Breast epithelium (tissue), 3 donors: ENCODE data around the gene CDK5RAP2.

Experiments
- POLR2A ChIP-seq: fragments of 450-650 bp; IDR thresholded peaks from one replicate; pipeline ENCODE4 v1.6.1; 2016; ENCODE audit warnings: antibody characterized with exemption, mild to moderate bottlenecking, moderate library complexity
- TF ChIP-seq, protein P1 (sequence below), 3 donors: fragments of 450-650 bp; IDR thresholded peaks; one replicate each; pipeline ENCODE4 v1.5.1; 2016 to 2017; ENCODE audit warnings: antibody characterized with exemption in 3 of 3, mild to moderate bottlenecking in 3 of 3, moderate library complexity in 3 of 3

DNA sequence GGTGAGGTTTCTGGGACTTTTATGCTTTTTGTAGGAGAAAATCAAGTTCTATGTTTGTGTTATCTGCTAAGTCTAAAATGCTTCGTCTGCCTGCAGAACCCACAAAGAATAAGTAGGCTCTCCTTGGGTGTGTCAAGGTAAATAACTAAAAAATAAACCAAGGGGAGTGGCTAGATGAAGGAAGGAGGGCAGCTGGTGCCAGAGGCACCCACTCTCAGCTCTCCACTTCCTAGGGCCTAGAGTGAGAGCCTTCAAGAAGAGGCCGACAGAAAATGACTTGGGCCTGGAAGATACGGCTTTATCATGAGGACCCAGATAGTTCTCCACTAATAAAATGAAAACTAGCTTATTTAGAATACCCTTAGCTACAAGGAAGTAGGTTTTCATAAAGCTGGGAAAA lies 147.4 kb downstream of the CDK5RAP2 start:
- TF ChIP-seq, protein P1, sequence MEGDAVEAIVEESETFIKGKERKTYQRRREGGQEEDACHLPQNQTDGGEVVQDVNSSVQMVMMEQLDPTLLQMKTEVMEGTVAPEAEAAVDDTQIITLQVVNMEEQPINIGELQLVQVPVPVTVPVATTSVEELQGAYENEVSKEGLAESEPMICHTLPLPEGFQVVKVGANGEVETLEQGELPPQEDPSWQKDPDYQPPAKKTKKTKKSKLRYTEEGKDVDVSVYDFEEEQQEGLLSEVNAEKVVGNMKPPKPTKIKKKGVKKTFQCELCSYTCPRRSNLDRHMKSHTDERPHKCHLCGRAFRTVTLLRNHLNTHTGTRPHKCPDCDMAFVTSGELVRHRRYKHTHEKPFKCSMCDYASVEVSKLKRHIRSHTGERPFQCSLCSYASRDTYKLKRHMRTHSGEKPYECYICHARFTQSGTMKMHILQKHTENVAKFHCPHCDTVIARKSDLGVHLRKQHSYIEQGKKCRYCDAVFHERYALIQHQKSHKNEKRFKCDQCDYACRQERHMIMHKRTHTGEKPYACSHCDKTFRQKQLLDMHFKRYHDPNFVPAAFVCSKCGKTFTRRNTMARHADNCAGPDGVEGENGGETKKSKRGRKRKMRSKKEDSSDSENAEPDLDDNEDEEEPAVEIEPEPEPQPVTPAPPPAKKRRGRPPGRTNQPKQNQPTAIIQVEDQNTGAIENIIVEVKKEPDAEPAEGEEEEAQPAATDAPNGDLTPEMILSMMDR (IDR thresholded peaks at IDR 0.05), result no peak
- no peak for TF ChIP-seq POLR2A
